ENCODE measurements around the gene ATP5F1B. TPM values are rescaled to one million over a fixed set of nuclear protein-coding genes. Genes with fewer than 3 reads are reported as not detected.
A peak's percentile ranks its signal among the peaks of the same experiment; 100 is the strongest.

Gene ATP5F1B
- total RNA-seq, 4 donors from 2014 or later: 293 to 326 (median 296) TPM

DNA sequence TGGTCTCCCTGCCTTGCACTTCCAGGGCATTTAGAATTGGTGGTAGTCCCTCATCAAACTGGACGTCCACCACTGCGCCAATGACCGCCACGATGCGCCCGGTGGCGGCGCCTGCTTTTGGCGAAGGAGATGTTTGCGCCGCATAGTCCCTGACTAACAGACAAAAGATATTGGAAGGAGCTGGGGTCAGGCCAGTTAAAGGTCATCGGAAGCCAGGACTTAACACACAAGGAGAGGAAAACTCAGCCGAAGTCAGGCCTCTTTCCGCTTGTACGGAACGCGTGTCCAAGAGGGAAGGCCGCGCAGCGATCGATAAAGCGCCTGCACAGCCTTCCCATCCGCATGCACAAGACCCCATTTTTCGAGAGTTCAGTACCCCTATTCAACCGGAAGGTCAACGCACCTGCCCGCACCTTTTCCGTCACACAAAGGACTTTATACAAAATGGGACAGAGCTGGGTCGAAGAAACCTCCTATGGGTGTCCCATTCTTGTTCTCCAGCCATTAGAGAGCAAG, 525 bp downstream of the ATP5F1B start:
- Histone ChIP-seq H3K36me3 (peaks cover 0 to 43% (median 30%) of the 10 kb centered on the region in 3 donors), H3K27ac (peak overlapping the region; percentile 87 to 94 (median 92)), H3K4me1 (peaks cover 0 to 45% (median 15%) of the 10 kb centered on the region in 4 donors), H3K4me3 (peak overlapping the region; percentile 78 to 99 (median 97)), H3K9me3 (no peaks in the 10 kb centered on the region), H3K27me3 (no peaks in the 10 kb centered on the region)
- TF ChIP-seq, protein P1, sequence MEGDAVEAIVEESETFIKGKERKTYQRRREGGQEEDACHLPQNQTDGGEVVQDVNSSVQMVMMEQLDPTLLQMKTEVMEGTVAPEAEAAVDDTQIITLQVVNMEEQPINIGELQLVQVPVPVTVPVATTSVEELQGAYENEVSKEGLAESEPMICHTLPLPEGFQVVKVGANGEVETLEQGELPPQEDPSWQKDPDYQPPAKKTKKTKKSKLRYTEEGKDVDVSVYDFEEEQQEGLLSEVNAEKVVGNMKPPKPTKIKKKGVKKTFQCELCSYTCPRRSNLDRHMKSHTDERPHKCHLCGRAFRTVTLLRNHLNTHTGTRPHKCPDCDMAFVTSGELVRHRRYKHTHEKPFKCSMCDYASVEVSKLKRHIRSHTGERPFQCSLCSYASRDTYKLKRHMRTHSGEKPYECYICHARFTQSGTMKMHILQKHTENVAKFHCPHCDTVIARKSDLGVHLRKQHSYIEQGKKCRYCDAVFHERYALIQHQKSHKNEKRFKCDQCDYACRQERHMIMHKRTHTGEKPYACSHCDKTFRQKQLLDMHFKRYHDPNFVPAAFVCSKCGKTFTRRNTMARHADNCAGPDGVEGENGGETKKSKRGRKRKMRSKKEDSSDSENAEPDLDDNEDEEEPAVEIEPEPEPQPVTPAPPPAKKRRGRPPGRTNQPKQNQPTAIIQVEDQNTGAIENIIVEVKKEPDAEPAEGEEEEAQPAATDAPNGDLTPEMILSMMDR (IDR thresholded peaks at IDR 0.05): no peak
- TF ChIP-seq EP300 (IDR thresholded peaks at IDR 0.05): no peak
- TF ChIP-seq POLR2A (IDR thresholded peaks at IDR 0.05): no peak
- WGBS, 2 donors: 0% methylated on average over 29 of the region's 29 CpGs
- no peak for DNase-seq (ENCODE audit: low spot score in 2 of 2)

DNA sequence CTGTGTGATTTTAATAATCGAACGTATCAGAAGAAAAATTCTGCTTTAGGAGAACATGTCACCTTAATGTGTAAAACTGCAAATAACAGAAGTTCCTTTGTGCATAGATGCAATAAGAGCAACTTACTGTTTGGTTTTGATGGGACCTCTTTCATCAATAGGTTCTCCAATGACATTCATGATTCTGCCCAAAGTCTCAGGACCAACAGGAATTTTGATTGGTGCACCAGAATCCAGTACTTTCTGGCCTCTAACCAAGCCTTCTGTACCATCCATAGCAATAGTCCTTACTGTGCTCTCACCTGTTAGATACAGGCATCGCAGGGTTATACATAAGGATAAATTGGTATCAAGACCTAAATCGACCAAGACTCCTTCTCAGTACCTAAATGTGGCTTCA, 1.1 kb downstream of the ATP5F1B start:
- peaks cover 0 to 49% (median 32%) of the 10 kb centered on the region in 3 donors for H3K36me3 ChIP-seq

DNA sequence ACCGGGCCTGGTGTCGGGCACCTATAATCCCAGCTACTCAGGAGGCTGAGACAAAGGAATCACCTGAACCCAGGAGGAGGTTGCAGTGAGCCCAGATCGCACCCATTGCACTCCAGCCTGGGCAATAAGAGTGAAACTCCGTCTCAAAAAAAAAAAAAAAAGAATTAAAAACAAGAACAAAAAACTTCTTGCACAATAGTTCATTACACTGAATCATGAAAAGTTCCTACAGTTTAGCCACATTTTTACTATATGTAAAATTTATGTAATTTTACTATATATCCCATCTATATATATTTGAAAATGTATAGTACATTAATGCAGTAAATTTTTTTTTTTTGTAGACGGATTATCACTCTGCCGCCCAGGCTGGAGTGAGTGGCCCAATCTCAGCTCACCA, 4.6 kb downstream of the ATP5F1B start:
- no peaks in the 10 kb centered on the region for H3K9me3 ChIP-seq
- no peak overlapping the region for H3K4me3 ChIP-seq
- no peak overlapping the region for H3K27ac ChIP-seq
- H3K36me3 ChIP-seq: peaks cover 7 to 71% (median 43%) of the 10 kb centered on the region in 3 donors
- TF ChIP-seq EP300 (IDR thresholded peaks at IDR 0.05): no peak
- TF ChIP-seq, protein P1 (IDR thresholded peaks at IDR 0.05): no peak
- no peak for TF ChIP-seq POLR2A (IDR thresholded peaks at IDR 0.05)
- H3K27me3 ChIP-seq: no peaks in the 10 kb centered on the region
- DNase-seq (ENCODE audit: low spot score in 2 of 2): no peak
- peaks cover 0 to 61% (median 22%) of the 10 kb centered on the region in 4 donors for H3K4me1 ChIP-seq
- WGBS, 2 donors: 79 to 82% methylated on average over 6 of the region's 6 CpGs

More for the DNA sequence above, 1.1 kb downstream of the ATP5F1B start:
- no peak for DNase-seq (ENCODE audit: low spot score in 2 of 2)
- no peak for TF ChIP-seq POLR2A (IDR thresholded peaks at IDR 0.05)
- H3K4me1 ChIP-seq: peaks cover 0 to 45% (median 15%) of the 10 kb centered on the region in 4 donors
- no peaks in the 10 kb centered on the region for H3K27me3 ChIP-seq
- H3K9me3 ChIP-seq: no peaks in the 10 kb centered on the region
- peak overlapping the region; percentile 87 to 94 (median 92) for H3K27ac ChIP-seq
- peak overlapping the region; percentile 78 to 99 (median 97) for H3K4me3 ChIP-seq
- 48 to 59% methylated on average over 4 of the region's 4 CpGs for WGBS, 2 donors

DNA sequence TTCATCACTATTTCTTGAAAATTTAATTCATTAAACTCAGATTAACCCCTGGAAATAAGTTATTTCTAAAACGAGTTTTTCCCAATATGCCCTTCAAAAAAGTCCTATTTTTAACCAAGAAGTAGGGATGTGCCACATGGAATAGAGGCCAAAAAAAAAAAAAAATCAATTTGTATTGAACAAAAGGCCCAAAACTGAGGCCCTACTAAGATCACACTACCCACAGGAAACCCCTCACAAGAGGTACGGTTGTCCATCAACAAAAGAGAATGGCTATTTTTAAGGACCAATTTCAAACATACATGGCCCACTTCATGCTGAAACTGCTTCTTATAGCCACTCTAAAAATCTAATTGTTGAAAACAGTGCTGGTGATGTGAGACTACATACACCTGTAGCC, 8.2 kb downstream of the ATP5F1B start:
- Histone ChIP-seq H3K4me1 (peaks cover 0 to 55% (median 23%) of the 10 kb centered on the region in 4 donors), H3K27me3 (no peaks in the 10 kb centered on the region), H3K9me3 (no peaks in the 10 kb centered on the region), H3K27ac (peak overlapping the region; percentile 96 to 99 (median 97)), H3K36me3 (peaks cover 7 to 52% (median 31%) of the 10 kb centered on the region in 3 donors), H3K4me3 (no peak overlapping the region)
- WGBS, 2 donors: 47 to 53% methylated on average over 2 of the region's 2 CpGs
- no peak for TF ChIP-seq POLR2A (IDR thresholded peaks at IDR 0.05)
- TF ChIP-seq, protein P1 (IDR thresholded peaks at IDR 0.05): no peak
- no peak for TF ChIP-seq EP300 (IDR thresholded peaks at IDR 0.05)
- no peak for DNase-seq (ENCODE audit: low spot score in 2 of 2)

DNA sequence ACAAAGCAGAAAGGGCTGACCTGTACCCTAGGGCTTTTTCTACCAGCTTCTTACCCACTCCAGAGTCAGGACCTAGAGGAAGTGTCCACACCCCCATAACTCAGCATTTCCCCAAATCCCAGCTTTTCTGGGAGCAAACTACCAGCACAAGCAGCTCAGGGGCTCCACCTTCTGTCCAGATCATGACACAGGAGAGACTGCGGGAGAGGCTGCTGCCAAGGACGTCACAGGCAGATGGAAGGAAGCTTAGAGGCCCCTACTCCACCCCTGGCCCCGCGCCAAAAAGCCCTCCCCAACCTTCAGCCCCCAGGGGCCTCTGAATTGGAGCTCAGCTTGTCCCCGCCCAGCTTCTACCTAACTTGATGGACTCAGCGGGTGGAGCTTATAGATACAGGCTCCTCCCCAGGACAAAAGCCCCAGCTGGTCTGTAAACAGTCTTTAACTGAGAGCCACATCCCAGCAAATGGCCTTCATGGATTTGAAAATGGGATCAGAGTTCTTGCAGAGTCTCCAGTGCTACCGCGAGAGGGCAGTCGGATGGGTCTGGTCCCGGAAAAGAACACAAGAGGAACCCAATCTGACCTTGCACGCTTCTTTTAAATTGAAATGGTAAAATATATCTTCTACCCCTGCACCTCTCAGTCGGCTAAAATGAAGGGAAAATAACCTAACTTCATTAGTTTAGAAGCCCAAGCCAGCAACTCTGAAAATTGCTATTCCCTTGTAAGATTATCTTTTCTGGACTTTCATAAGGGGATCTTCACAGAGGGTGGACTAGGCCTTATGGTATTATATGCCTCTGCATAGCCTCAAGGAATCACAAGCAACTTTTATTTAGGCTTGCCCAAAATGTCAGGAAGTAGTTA, 8.9 kb downstream of the ATP5F1B start:
- peak; percentile 86 to 93 for TF ChIP-seq EP300 (IDR thresholded peaks at IDR 0.05)
- TF ChIP-seq, protein P1 (IDR thresholded peaks at IDR 0.05): peak; percentile 64 to 80 (median 72)
- peak; percentile 54 to 76 for TF ChIP-seq POLR2A (IDR thresholded peaks at IDR 0.05)
- H3K27ac ChIP-seq: peak overlapping the region; percentile 96 to 99 (median 97)
- H3K36me3 ChIP-seq: peaks cover 7 to 44% (median 24%) of the 10 kb centered on the region in 3 donors
- H3K9me3 ChIP-seq: no peaks in the 10 kb centered on the region
- DNase-seq (ENCODE audit: low spot score in 2 of 2): peak; percentile 99
- peak overlapping the region; percentile 75 to 84 (median 78) for H3K4me3 ChIP-seq
- 0 to 1% methylated on average over 12 of the region's 12 CpGs for WGBS, 2 donors
- peaks cover 0 to 55% (median 27%) of the 10 kb centered on the region in 4 donors for H3K4me1 ChIP-seq
- no peaks in the 10 kb centered on the region for H3K27me3 ChIP-seq

Data from tibial nerve (tissue), 4 donors.